ENCODE data around the gene ARID3B. TPM values are rescaled to one million over a fixed set of nuclear protein-coding genes. Genes with fewer than 3 reads are reported as not detected.

The ARID3B gene
- total RNA-seq, 1 experiment from 2014 or later, result 12.7 TPM

DNA sequence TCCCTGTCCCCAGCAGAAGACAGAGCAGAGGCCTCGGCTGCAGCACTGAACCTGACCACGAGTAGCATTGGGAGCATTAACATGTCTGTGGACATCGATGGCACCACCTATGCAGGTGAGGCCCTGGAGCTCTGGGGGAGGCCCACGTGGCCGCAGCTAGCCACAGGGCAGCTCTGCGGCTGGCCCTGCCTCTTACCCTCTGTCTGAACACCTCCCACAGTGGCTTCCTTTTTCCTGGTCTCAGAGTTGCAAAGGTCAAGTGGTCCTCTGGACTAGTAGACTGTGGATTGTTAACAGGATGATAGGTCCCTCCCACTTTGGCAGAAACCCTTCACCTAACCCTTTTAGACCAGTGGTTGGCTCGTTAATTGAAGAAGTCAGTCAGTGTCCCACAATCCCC is 52.1 kb downstream of the ARID3B start:
- CTCF ChIA-PET, result interaction anchor here (0.7 kb wide), 1 partner anchor 17 kb away, joined by 3 read pairs; no protein-coding TSS in a partner anchor
- DNase-seq (ENCODE audit: low read depth, low spot score) (no peak), ATAC-seq (no peak)
- H3K27ac ChIP-seq (ENCODE audit: low read length), result no peak overlapping the region
- no peaks in the 10 kb centered on the region for H3K9me3 ChIP-seq (ENCODE audit: control insufficient read depth, insufficient read depth, low read depth, low read length)
- no peaks in the 10 kb centered on the region for H3K27me3 ChIP-seq (ENCODE audit: control insufficient read depth, insufficient read depth, low read length)
- H3K36me3 ChIP-seq (ENCODE audit: control insufficient read depth, insufficient read depth, low read length), result peaks cover 6% of the 10 kb centered on the region; the same call in 1 of the 2 replicates
- POLR2A ChIA-PET, result no interaction called here
- BruUV-seq (replicated peaks), result no TSS peak
- intact Hi-C loops (cut with micrococcal nuclease; ENCODE audit: unreplicated experiment) (no loop called here), in situ Hi-C loops (cut with HindIII; ENCODE audit: low pct_unique_long_range_greater_than_20kb, low sequenced_read_pairs) (no loop called here)
- peaks cover 3% of the 10 kb centered on the region for H3K4me1 ChIP-seq (ENCODE audit: control insufficient read depth, insufficient read depth, low read length)
- no peak for TF ChIP-seq SIN3A (IDR thresholded peaks at IDR 0.05; ENCODE audit: borderline replicate concordance, insufficient read depth, low read depth, low read length)
- no peak for TF ChIP-seq CTCF (IDR thresholded peaks at IDR 0.05)
- TF ChIP-seq REST (IDR thresholded peaks at IDR 0.05; ENCODE audit: insufficient read depth in 1 of 2, low read depth in 2 of 2, low read length in 1 of 2), result no peak
- no peak for TF ChIP-seq POLR2AphosphoS5 (IDR thresholded peaks at IDR 0.05; ENCODE audit: low read depth, low read length)
- TF ChIP-seq TCF7L2 (IDR thresholded peaks at IDR 0.05; ENCODE audit: low read depth, low read length), result no peak
- H3K4me3 ChIP-seq (ENCODE audit: low read depth in 2 of 2, low read length in 2 of 2), result no peak overlapping the region

GRCh38 chr15:74594455-74594854 is 53.4 kb downstream of the ARID3B start:
- DNase-seq (ENCODE audit: low read depth, low spot score), result no peak
- no peak for ATAC-seq
- intact Hi-C loops (cut with micrococcal nuclease; ENCODE audit: unreplicated experiment), result no loop called here
- Histone ChIP-seq H3K27ac (ENCODE audit: low read length) (no peak overlapping the region), H3K27me3 (ENCODE audit: control insufficient read depth, insufficient read depth, low read length) (no peaks in the 10 kb centered on the region), H3K4me3 (ENCODE audit: low read depth in 2 of 2, low read length in 2 of 2) (no peak overlapping the region), H3K9me3 (ENCODE audit: control insufficient read depth, insufficient read depth, low read depth, low read length) (no peaks in the 10 kb centered on the region), H3K4me1 (ENCODE audit: control insufficient read depth, insufficient read depth, low read length) (peaks cover 16% of the 10 kb centered on the region), H3K36me3 (ENCODE audit: control insufficient read depth, insufficient read depth, low read length) (peaks cover 6% of the 10 kb centered on the region; the same call in 1 of the 2 replicates)
- in situ Hi-C loops (cut with HindIII; ENCODE audit: low pct_unique_long_range_greater_than_20kb, low sequenced_read_pairs), result no loop called here
- ChIA-PET POLR2A (no interaction called here), CTCF (no interaction called here)
- TF ChIP-seq SIN3A (IDR thresholded peaks at IDR 0.05; ENCODE audit: borderline replicate concordance, insufficient read depth, low read depth, low read length) (no peak), REST (IDR thresholded peaks at IDR 0.05; ENCODE audit: insufficient read depth in 1 of 2, low read depth in 2 of 2, low read length in 1 of 2) (no peak), TCF7L2 (IDR thresholded peaks at IDR 0.05; ENCODE audit: low read depth, low read length) (no peak), POLR2AphosphoS5 (IDR thresholded peaks at IDR 0.05; ENCODE audit: low read depth, low read length) (no peak), CTCF (IDR thresholded peaks at IDR 0.05) (no peak)
- BruUV-seq (replicated peaks), result no TSS peak

Measured in Panc1 (cell line).